ENCODE data around the gene MYRF.

MYRF gene

GRCh38 chr11:61752925-61753521 lies 587 bp downstream of the MYRF start:
- no peaks in the 10 kb centered on the region for H3K36me3 ChIP-seq (ENCODE audit: insufficient read depth, low read length)
- peak overlapping the region; percentile 68 for H3K9ac ChIP-seq (ENCODE audit: low read depth, low read length)
- H3K4me1 ChIP-seq (ENCODE audit: insufficient read depth, low read length), result peaks cover 51% of the 10 kb centered on the region
- H3K9me3 ChIP-seq (ENCODE audit: control insufficient read depth, insufficient read depth, low read length), result no peaks in the 10 kb centered on the region

- no peaks in the 10 kb centered on the region for H3K36me3 ChIP-seq (ENCODE audit: insufficient read depth, low read length)
- no peaks in the 10 kb centered on the region for H3K9me3 ChIP-seq (ENCODE audit: control insufficient read depth, insufficient read depth, low read length)
- no peak overlapping the region for H3K9ac ChIP-seq (ENCODE audit: low read depth, low read length)
- peaks cover 51% of the 10 kb centered on the region for H3K4me1 ChIP-seq (ENCODE audit: insufficient read depth, low read length)
These were observed 1.2 kb downstream of the MYRF start for GRCh38 chr11:61753672-61754071.

- Histone ChIP-seq H3K36me3 (ENCODE audit: insufficient read depth, low read length) (no peaks in the 10 kb centered on the region), H3K9me3 (ENCODE audit: control insufficient read depth, insufficient read depth, low read length) (no peaks in the 10 kb centered on the region), H3K9ac (ENCODE audit: low read depth, low read length) (peak overlapping the region; percentile 11; the same call in 1 of the 2 replicates), H3K4me1 (ENCODE audit: insufficient read depth, low read length) (peaks cover 40% of the 10 kb centered on the region)
These were observed 2.4 kb downstream of the MYRF start for GRCh38 chr11:61754534-61755482.

GRCh38 chr11:61756147-61756451 lies 3.7 kb downstream of the MYRF start:
- Histone ChIP-seq H3K9me3 (ENCODE audit: control insufficient read depth, insufficient read depth, low read length) (no peaks in the 10 kb centered on the region), H3K9ac (ENCODE audit: low read depth, low read length) (no peak overlapping the region), H3K36me3 (ENCODE audit: insufficient read depth, low read length) (no peaks in the 10 kb centered on the region), H3K4me1 (ENCODE audit: insufficient read depth, low read length) (peaks cover 33% of the 10 kb centered on the region)

- no peaks in the 10 kb centered on the region for H3K36me3 ChIP-seq (ENCODE audit: insufficient read depth, low read length)
- H3K4me1 ChIP-seq (ENCODE audit: insufficient read depth, low read length), result peaks cover 39% of the 10 kb centered on the region
- no peak overlapping the region for H3K9ac ChIP-seq (ENCODE audit: low read depth, low read length)
- H3K9me3 ChIP-seq (ENCODE audit: control insufficient read depth, insufficient read depth, low read length), result no peaks in the 10 kb centered on the region
These were observed 4.2 kb downstream of the MYRF start for GRCh38 chr11:61756452-61757212.

- H3K4me1 ChIP-seq (ENCODE audit: insufficient read depth, low read length), result peaks cover 40% of the 10 kb centered on the region
- H3K36me3 ChIP-seq (ENCODE audit: insufficient read depth, low read length), result no peaks in the 10 kb centered on the region
- no peak overlapping the region for H3K9ac ChIP-seq (ENCODE audit: low read depth, low read length)
- H3K9me3 ChIP-seq (ENCODE audit: control insufficient read depth, insufficient read depth, low read length), result no peaks in the 10 kb centered on the region
These were observed 4.9 kb downstream of the MYRF start for GRCh38 chr11:61757213-61757862.

GRCh38 chr11:61760946-61761345 lies 8.5 kb downstream of the MYRF start:
- H3K9ac ChIP-seq (ENCODE audit: low read depth, low read length), result no peak overlapping the region
- H3K4me1 ChIP-seq (ENCODE audit: insufficient read depth, low read length), result peaks cover 33% of the 10 kb centered on the region
- no peaks in the 10 kb centered on the region for H3K9me3 ChIP-seq (ENCODE audit: control insufficient read depth, insufficient read depth, low read length)

GRCh38 chr11:61761440-61762222 lies 9.2 kb downstream of the MYRF start:
- Histone ChIP-seq H3K9me3 (ENCODE audit: control insufficient read depth, insufficient read depth, low read length) (no peaks in the 10 kb centered on the region), H3K36me3 (ENCODE audit: insufficient read depth, low read length) (no peaks in the 10 kb centered on the region), H3K4me1 (ENCODE audit: insufficient read depth, low read length) (peaks cover 26% of the 10 kb centered on the region), H3K9ac (ENCODE audit: low read depth, low read length) (no peak overlapping the region)

More at GRCh38 chr11:61760946-61761345, 8.5 kb downstream of the MYRF start:
- no peaks in the 10 kb centered on the region for H3K36me3 ChIP-seq (ENCODE audit: insufficient read depth, low read length)

- Histone ChIP-seq H3K36me3 (ENCODE audit: insufficient read depth, low read length) (no peaks in the 10 kb centered on the region), H3K9ac (ENCODE audit: low read depth, low read length) (no peak overlapping the region), H3K4me1 (ENCODE audit: insufficient read depth, low read length) (peaks cover 21% of the 10 kb centered on the region), H3K9me3 (ENCODE audit: control insufficient read depth, insufficient read depth, low read length) (no peaks in the 10 kb centered on the region)
These were observed 9.8 kb downstream of the MYRF start for GRCh38 chr11:61762223-61762615.

- no peaks in the 10 kb centered on the region for H3K36me3 ChIP-seq (ENCODE audit: insufficient read depth, low read length)
- H3K9ac ChIP-seq (ENCODE audit: low read depth, low read length), result no peak overlapping the region
- H3K9me3 ChIP-seq (ENCODE audit: control insufficient read depth, insufficient read depth, low read length), result no peaks in the 10 kb centered on the region
- peaks cover 21% of the 10 kb centered on the region for H3K4me1 ChIP-seq (ENCODE audit: insufficient read depth, low read length)
These were observed 10.4 kb downstream of the MYRF start for GRCh38 chr11:61762798-61763197.

GRCh38 chr11:61763930-61764605 lies 11.6 kb downstream of the MYRF start:
- H3K4me1 ChIP-seq (ENCODE audit: insufficient read depth, low read length), result peaks cover 15% of the 10 kb centered on the region
- no peak overlapping the region for H3K9ac ChIP-seq (ENCODE audit: low read depth, low read length)
- H3K36me3 ChIP-seq (ENCODE audit: insufficient read depth, low read length), result no peaks in the 10 kb centered on the region
- no peaks in the 10 kb centered on the region for H3K9me3 ChIP-seq (ENCODE audit: control insufficient read depth, insufficient read depth, low read length)

GRCh38 chr11:61764606-61765260 lies 12.3 kb downstream of the MYRF start:
- peaks cover 20% of the 10 kb centered on the region for H3K4me1 ChIP-seq (ENCODE audit: insufficient read depth, low read length)
- H3K36me3 ChIP-seq (ENCODE audit: insufficient read depth, low read length), result no peaks in the 10 kb centered on the region
- H3K9me3 ChIP-seq (ENCODE audit: control insufficient read depth, insufficient read depth, low read length), result no peaks in the 10 kb centered on the region
- no peak overlapping the region for H3K9ac ChIP-seq (ENCODE audit: low read depth, low read length)
